GM12891 (cell line): ENCODE data around the gene ZNF205.

ENCODE experiments used
- POLR2A ChIP-seq: IDR thresholded peaks from 2 replicates; pipeline ENCODE4 v1.6.1; 2011; ENCODE audit warnings: low read depth, low read length, control low read depth
- POLR2AphosphoS5 ChIP-seq: IDR thresholded peaks from 2 replicates; pipeline ENCODE4 v1.6.1; 2011; ENCODE audit warnings: low read depth, low read length, control low read depth
- SPI1 ChIP-seq: IDR thresholded peaks from 2 replicates; pipeline ENCODE4 v1.6.1; 2011; ENCODE audit warnings: low read depth, low read length, control low read depth
- TAF1 ChIP-seq: IDR thresholded peaks from 2 replicates; pipeline ENCODE4 v1.6.1; 2011; ENCODE audit warnings: low read depth, low read length, control low read depth

- TF ChIP-seq POLR2AphosphoS5 = no peak
- no peak for TF ChIP-seq TAF1
- TF ChIP-seq POLR2A = no peak
- no peak for TF ChIP-seq SPI1
Measured at GRCh38 chr16:3165111-3165822, 52.9 kb downstream of the ZNF205 start.
